ENCODE results near the gene SH3GL1. TPM values are rescaled to one million over a fixed set of nuclear protein-coding genes. Genes with fewer than 3 reads are reported as not detected.

Gene SH3GL1
- total RNA-seq, 2 experiments from 2014 or later: 33.2 to 38.9 TPM

- intact Hi-C loops (cut with micrococcal nuclease; ENCODE audit: unreplicated experiment): no loop called here
- Histone ChIP-seq H3K36me3 (ENCODE audit: insufficient read depth, low read length) (no peaks in the 10 kb centered on the region), H3K79me2 (ENCODE audit: insufficient read depth, low read depth, low read length) (no peaks in the 10 kb centered on the region), H4K20me1 (ENCODE audit: insufficient read depth, low read length) (no peaks in the 10 kb centered on the region), H3K27ac (ENCODE audit: low read depth, low read length, poor library complexity, severe bottlenecking) (no peak overlapping the region), H3K4me1 (ENCODE audit: insufficient read depth, low read length, poor library complexity, severe bottlenecking) (peaks cover 8% of the 10 kb centered on the region), H3K9me3 (ENCODE audit: low read length) (no peaks in the 10 kb centered on the region), H3K4me2 (ENCODE audit: low read length) (peak overlapping the region; percentile 25; the same call in 1 of the 2 replicates), H3K4me3 (ENCODE audit: low read depth, low read length, poor library complexity, severe bottlenecking) (no peak overlapping the region), H2AFZ (ENCODE audit: low read length) (no peak overlapping the region), H3K9me2 (ENCODE audit: insufficient read depth, low read length) (no peaks in the 10 kb centered on the region)
- DNase-seq (ENCODE audit: low spot score): no peak
- POLR2A ChIA-PET: no interaction called here
- CTCF ChIA-PET (ENCODE audit: unreplicated experiment): no interaction called here
- BruUV-seq (replicated peaks): no TSS peak
- TF ChIP-seq EZH2phosphoT487 (IDR thresholded peaks at IDR 0.05; ENCODE audit: borderline replicate concordance, low read depth, low read length): no peak
- TF ChIP-seq, protein P1, sequence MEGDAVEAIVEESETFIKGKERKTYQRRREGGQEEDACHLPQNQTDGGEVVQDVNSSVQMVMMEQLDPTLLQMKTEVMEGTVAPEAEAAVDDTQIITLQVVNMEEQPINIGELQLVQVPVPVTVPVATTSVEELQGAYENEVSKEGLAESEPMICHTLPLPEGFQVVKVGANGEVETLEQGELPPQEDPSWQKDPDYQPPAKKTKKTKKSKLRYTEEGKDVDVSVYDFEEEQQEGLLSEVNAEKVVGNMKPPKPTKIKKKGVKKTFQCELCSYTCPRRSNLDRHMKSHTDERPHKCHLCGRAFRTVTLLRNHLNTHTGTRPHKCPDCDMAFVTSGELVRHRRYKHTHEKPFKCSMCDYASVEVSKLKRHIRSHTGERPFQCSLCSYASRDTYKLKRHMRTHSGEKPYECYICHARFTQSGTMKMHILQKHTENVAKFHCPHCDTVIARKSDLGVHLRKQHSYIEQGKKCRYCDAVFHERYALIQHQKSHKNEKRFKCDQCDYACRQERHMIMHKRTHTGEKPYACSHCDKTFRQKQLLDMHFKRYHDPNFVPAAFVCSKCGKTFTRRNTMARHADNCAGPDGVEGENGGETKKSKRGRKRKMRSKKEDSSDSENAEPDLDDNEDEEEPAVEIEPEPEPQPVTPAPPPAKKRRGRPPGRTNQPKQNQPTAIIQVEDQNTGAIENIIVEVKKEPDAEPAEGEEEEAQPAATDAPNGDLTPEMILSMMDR (conservative IDR thresholded peaks at IDR 0.05; ENCODE audit: low read length): no peak
Measured at GRCh38 chr19:4326837-4327251, 73.5 kb downstream of the SH3GL1 start.

- Histone ChIP-seq H3K79me2 (ENCODE audit: insufficient read depth, low read depth, low read length) (no peaks in the 10 kb centered on the region), H4K20me1 (ENCODE audit: insufficient read depth, low read length) (no peaks in the 10 kb centered on the region), H3K36me3 (ENCODE audit: insufficient read depth, low read length) (no peaks in the 10 kb centered on the region), H3K9me3 (ENCODE audit: low read length) (no peaks in the 10 kb centered on the region), H3K9me2 (ENCODE audit: insufficient read depth, low read length) (no peaks in the 10 kb centered on the region), H3K4me1 (ENCODE audit: insufficient read depth, low read length, poor library complexity, severe bottlenecking) (peaks cover 8% of the 10 kb centered on the region), H3K4me3 (ENCODE audit: low read depth, low read length, poor library complexity, severe bottlenecking) (no peak overlapping the region), H3K27ac (ENCODE audit: low read depth, low read length, poor library complexity, severe bottlenecking) (no peak overlapping the region), H3K4me2 (ENCODE audit: low read length) (no peak overlapping the region), H2AFZ (ENCODE audit: low read length) (no peak overlapping the region)
- BruUV-seq (replicated peaks): no TSS peak
- intact Hi-C loops (cut with micrococcal nuclease; ENCODE audit: unreplicated experiment): no loop called here
- CTCF ChIA-PET (ENCODE audit: unreplicated experiment): no interaction called here
- DNase-seq (ENCODE audit: low spot score): no peak
- POLR2A ChIA-PET: no interaction called here
- TF ChIP-seq, protein P1 (conservative IDR thresholded peaks at IDR 0.05; ENCODE audit: low read length): no peak
- no peak for TF ChIP-seq EZH2phosphoT487 (IDR thresholded peaks at IDR 0.05; ENCODE audit: borderline replicate concordance, low read depth, low read length)
Measured at GRCh38 chr19:4326215-4326836, 74.0 kb downstream of the SH3GL1 start.

- ChIA-PET CTCF (ENCODE audit: unreplicated experiment) (no interaction called here), POLR2A (no interaction called here)
- Histone ChIP-seq H2AFZ (ENCODE audit: low read length) (no peak overlapping the region), H3K4me3 (ENCODE audit: low read depth, low read length, poor library complexity, severe bottlenecking) (no peak overlapping the region), H3K27ac (ENCODE audit: low read depth, low read length, poor library complexity, severe bottlenecking) (no peak overlapping the region), H3K9me3 (ENCODE audit: low read length) (0 out of 2 replicates have a peak, but pooled peaks cover 8% of the 10 kb centered on the region), H3K9me2 (ENCODE audit: insufficient read depth, low read length) (no peaks in the 10 kb centered on the region), H3K4me1 (ENCODE audit: insufficient read depth, low read length, poor library complexity, severe bottlenecking) (peaks cover 8% of the 10 kb centered on the region), H3K4me2 (ENCODE audit: low read length) (no peak overlapping the region), H4K20me1 (ENCODE audit: insufficient read depth, low read length) (no peaks in the 10 kb centered on the region), H3K79me2 (ENCODE audit: insufficient read depth, low read depth, low read length) (no peaks in the 10 kb centered on the region), H3K36me3 (ENCODE audit: insufficient read depth, low read length) (no peaks in the 10 kb centered on the region)
- TF ChIP-seq EZH2phosphoT487 (IDR thresholded peaks at IDR 0.05; ENCODE audit: borderline replicate concordance, low read depth, low read length): no peak
- TF ChIP-seq, protein P1 (conservative IDR thresholded peaks at IDR 0.05; ENCODE audit: low read length): no peak
- no peak for DNase-seq (ENCODE audit: low spot score)
- no TSS peak for BruUV-seq (replicated peaks)
- intact Hi-C loops (cut with micrococcal nuclease; ENCODE audit: unreplicated experiment): no loop called here
Measured at GRCh38 chr19:4324228-4324627, 76.1 kb downstream of the SH3GL1 start.

All from OCI-LY7 (cell line).